Coronary artery (tissue), 2 donors: Measurements from ENCODE around the gene AKR1B15.
"Not testable (repeated sequence)": the region's sequence is repeated elsewhere in the genome, so short reads cannot be mapped to it uniquely, and the experiment has no call there.

Experiments
- DNase-seq: peaks from one replicate; pipeline ENCODE4 v3.0.0-alpha.2; 2017; ENCODE audit warnings: low spot score
- H3K27ac ChIP-seq, 2 donors: fragments of 200-600 bp; sonication (generic); one replicate each; pipeline ENCODE4 v1.5.1; 2016 to 2019
- H3K4me3 ChIP-seq: fragments of 200-600 bp; sonication (generic); 2 replicates; pipeline ENCODE4 v1.5.1; 2016; ENCODE audit warnings: mild to moderate bottlenecking, moderate library complexity
- CTCF ChIP-seq: fragments of 200-600 bp; sonication (generic); IDR thresholded peaks from one replicate; pipeline ENCODE4 v1.5.1; 2019; ENCODE audit warnings: antibody characterized with exemption

The AKR1B15 gene

GRCh38 chr7:134520130-134520529, 28.8 kb upstream of the AKR1B15 start:
- H3K4me3 ChIP-seq = no peak overlapping the region

DNA sequence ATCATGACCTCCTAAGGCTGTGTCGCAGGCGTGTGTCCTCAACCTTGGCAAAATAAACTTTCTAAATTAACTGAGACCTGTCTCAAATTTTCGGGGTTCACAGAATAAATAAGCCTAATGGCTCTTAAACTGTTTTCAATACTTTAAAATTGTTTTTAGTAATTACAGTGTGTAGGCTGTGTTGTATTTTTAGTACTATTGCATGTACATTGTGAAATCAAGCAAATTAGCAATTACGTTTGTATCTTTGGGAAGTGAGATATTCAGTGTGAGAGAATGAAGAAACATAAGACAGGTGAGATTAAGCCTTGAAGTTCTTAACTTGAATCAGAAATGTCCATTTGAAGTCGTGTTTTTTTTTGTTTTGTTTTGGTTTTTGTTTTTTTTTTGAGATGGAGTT, 26.3 kb upstream of the AKR1B15 start:
- TF ChIP-seq CTCF = no peak
- DNase-seq = no peak
- no peak overlapping the region for H3K27ac ChIP-seq
- no peak overlapping the region for H3K4me3 ChIP-seq

More at GRCh38 chr7:134520130-134520529, 28.8 kb upstream of the AKR1B15 start:
- DNase-seq = no peak
- no peak overlapping the region for H3K27ac ChIP-seq
- TF ChIP-seq CTCF = no peak

GRCh38 chr7:134525449-134525848, 23.5 kb upstream of the AKR1B15 start:
- H3K27ac ChIP-seq, H3K4me3 ChIP-seq, DNase-seq: not testable (repeated sequence)

DNA sequence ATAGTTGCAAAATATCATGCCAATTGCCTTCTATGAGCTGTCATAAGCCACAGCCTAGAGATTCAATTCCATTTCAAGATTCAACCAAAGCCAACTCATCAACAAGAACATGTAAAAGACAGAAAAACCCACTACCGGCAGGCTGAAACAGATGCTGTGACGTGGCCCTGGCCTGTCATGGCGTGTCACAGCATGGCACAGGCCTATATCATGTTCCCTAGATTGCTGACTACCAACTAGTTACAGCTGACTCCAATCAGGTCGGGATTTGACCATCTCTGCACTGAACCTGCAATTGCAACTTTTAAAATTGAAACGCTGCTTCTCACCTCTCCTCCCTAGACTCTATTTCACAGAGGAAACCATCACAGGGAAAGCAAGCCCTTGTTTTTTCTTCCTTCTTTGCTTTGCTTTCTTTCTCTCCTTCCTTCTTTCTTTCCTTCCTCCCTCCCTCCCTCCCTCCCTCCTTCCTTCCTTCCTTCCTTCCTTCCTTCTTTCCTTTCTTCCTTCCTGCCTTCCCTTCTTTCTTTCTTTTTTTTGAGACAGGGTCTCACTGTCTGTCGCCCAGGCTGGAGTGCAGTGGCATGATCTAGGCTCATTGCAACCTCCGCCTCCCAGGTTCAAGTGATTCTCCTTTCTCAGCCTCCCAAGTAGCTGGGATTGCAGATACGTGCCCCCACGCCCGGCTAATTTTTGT, 22.2 kb upstream of the AKR1B15 start:
- not testable (repeated sequence) for H3K27ac ChIP-seq, H3K4me3 ChIP-seq, DNase-seq

GRCh38 chr7:134527979-134528371, 20.9 kb upstream of the AKR1B15 start:
- Histone ChIP-seq H3K27ac (peak overlapping the region in 1 of 2 donors; percentile 47), H3K4me3 (no peak overlapping the region)
- TF ChIP-seq CTCF = no peak
- no peak for DNase-seq

- no peak overlapping the region for H3K27ac ChIP-seq
- no peak for TF ChIP-seq CTCF
- DNase-seq = no peak
- H3K4me3 ChIP-seq = no peak overlapping the region
Measured at GRCh38 chr7:134528749-134529148, 20.2 kb upstream of the AKR1B15 start.

DNA sequence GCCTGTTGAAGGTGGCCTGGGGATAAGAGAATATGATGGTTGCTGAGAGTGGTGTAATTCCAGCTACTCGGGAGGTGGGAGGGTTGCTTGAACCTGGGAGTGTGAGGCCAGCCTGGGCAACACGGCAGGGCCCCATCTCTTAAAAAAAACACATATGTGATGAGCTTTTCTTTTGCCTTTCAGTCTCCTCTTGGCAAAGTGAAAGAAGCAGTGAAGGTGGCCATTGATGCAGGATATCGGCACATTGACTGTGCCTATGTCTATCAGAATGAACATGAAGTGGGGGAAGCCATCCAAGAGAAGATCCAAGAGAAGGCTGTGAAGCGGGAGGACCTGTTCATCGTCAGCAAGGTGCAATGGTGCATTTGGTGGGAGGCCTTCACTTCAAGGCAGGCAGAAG, 18.4 kb upstream of the AKR1B15 start:
- H3K27ac ChIP-seq = no peak overlapping the region
- no peak overlapping the region for H3K4me3 ChIP-seq
- peak; percentile 11 for DNase-seq
- TF ChIP-seq CTCF = no peak

DNA sequence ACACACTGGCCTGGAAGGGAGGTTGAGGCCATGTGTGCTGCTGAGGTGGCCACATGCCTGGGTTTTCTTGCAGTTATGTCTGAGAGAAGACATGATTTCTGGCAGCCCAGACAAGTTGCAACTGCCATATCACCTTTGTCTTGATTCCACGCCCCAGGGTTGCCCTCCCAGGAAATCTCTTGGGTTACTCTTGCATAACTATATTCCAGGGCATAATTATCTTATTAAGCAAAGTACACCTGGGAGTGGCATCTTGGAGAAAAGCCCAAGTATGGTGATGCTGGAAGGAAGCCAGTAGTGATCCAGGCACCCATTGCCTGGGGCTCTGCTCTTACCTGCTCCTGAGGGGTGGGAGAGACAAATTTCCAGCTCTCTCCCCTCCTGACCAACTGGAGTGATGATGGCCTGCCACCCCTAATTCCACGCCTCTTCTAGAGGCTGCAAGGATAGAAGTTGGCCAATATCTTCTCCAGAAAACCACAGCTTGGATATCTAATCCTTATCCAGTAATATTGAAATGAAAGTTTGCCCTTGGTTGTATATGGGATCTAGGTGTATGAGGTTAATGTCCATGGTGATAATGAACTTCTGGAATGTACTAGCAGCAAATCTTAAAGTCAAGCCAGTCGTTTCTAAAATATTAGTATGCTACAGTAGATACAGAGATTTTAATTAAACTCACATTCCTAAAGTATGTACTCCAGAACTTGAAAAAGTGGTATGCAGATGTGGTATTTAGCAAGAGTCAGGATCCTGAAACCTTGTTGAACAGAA, 16.5 kb upstream of the AKR1B15 start:
- H3K27ac ChIP-seq = peak overlapping the region in 1 of 2 donors; percentile 40
- no peak for TF ChIP-seq CTCF
- no peak overlapping the region for H3K4me3 ChIP-seq

More for the DNA sequence above, 16.5 kb upstream of the AKR1B15 start:
- peak; percentile 36 for DNase-seq
